Pancreas (tissue), 10 donors: Measurements from ENCODE around the gene PTPRG. TPM values are rescaled to one million over a fixed set of nuclear protein-coding genes. Genes with fewer than 3 reads are reported as not detected.

Experiments used
- ATAC-seq, 4 donors: fragments of 200-7000 bp; cut with Tn5 transposase; one replicate each; pipeline versions ENCODE4 v1.8.0 to v1.9.1; 2020; ENCODE audit warnings: mild to moderate bottlenecking in 4 of 4, moderate library complexity in 4 of 4
- DNase-seq, 6 donors: peaks; one replicate each; pipeline ENCODE4 v3.0.0-alpha.2; 2020
- FAIRE-seq: peaks from 2 replicates; lab custom pipeline; 2012; peaks lifted over from hg19 to GRCh38; lab: Jason Lieb, UNC
- H3K27ac ChIP-seq, 4 donors: fragments of 200-600 bp; sonication (generic); 1 replicate in 3 of 4; 2 replicates in 1 of 4; pipeline versions ENCODE4 v1.5.0 to v1.8.0; 2020
- H3K27me3 ChIP-seq, 4 donors: fragments of 200-600 bp; one replicate each; pipeline ENCODE4 v1.8.0; 2021
- H3K36me3 ChIP-seq, 3 donors: fragments of 200-600 bp; sonication (generic) in 1 of 3; one replicate each; pipeline versions ENCODE4 v1.5.0 to v1.8.0; 2020 to 2021
- H3K4me1 ChIP-seq, 3 donors: fragments of 200-600 bp; one replicate each; pipeline ENCODE4 v1.8.0; 2021
- H3K4me3 ChIP-seq, 4 donors: fragments of 200-600 bp; sonication (generic) in 2 of 4; one replicate each; pipeline versions ENCODE4 v1.5.0 to v1.8.0; 2020 to 2021
- H3K9me3 ChIP-seq, 4 donors: fragments of 200-600 bp; one replicate each; pipeline ENCODE4 v1.8.0; 2021
- CTCF ChIP-seq, 4 donors: fragments of 200-600 bp; sonication (generic) in 3 of 4; IDR thresholded peaks; one replicate each; pipeline versions ENCODE4 v1.5.0 to v1.8.0; 2021; ENCODE audit warnings: antibody characterized with exemption in 4 of 4
- WGBS, 2 donors: extraction: QIAGEN DNeasy Blood & Tissue Kit; methylation state at CpG; one replicate each; pipeline ENCODE4 v1.1.7; 2013; 5-methylcytosine and 5-hydroxymethylcytosine counted together
- intact Hi-C, 3 donors: fragments of 100-400 bp; cut with DNase I; formaldehyde crosslinking; loops; one replicate each; pipeline versions ENCODE4 v1.11.1 to v1.14.2; 2022
- polyA plus RNA-seq, 2 donors: library from polyadenylated mRNA; stranded (reverse); fragments of 200-250 nt; gene quantifications; one replicate each; pipeline ENCODE4 v1.2.3, GENCODE V29; 2013
- total RNA-seq, 6 donors: library from RNA; stranded (reverse); fragmentation: NEBNext Ultra II Directional in 4 of 6; extraction: Animal tissue kit (Norgen Biotek cat#: 25700) in 4 of 6; gene quantifications; one replicate each; pipeline versions ENCODE4 v1.2.1 to v1.2.4, GENCODE V29; 2021 to 2023
- donor health status: healthy with polysubstance abuse.
- donor health status: DM: no; HTN: no; CAD: no; lungs with moderate emphysema.
- donor health status: DM: no; HTN: no; CAD: no.
- donor health status: control.
- donor health status: control.
- donor health status: Bipolar disorder and iron deficiency.
- donor health status: DM: yes; HTN: yes; CAD: no.
- donor health status: DM: no; HTN: no; CAD: no.
- donor health status: DM: no; HTN: no; CAD: no.
- donor health status: DM: yes; HTN: yes; CAD: no.

Gene PTPRG
- total and polyA plus RNA-seq, 8 donors: 2.8 to 20.5 (median 9.5) TPM

GRCh38 chr3:61996366-61996765 is 435.0 kb downstream of the PTPRG start:
- Histone ChIP-seq H3K27ac (no peak overlapping the region), H3K9me3 (no peaks in the 10 kb centered on the region), H3K27me3 (no peaks in the 10 kb centered on the region), H3K36me3 (no peaks in the 10 kb centered on the region), H3K4me3 (no peak overlapping the region), H3K4me1 (no peaks in the 10 kb centered on the region)
- FAIRE-seq (no peak), DNase-seq (no peak), ATAC-seq (no peak)
- intact Hi-C loops: no loop called here
- WGBS, 2 donors: 29 to 37% methylated on average over 1 of the region's 1 CpG
- no peak for TF ChIP-seq CTCF (IDR thresholded peaks at IDR 0.05)

- TF ChIP-seq CTCF (IDR thresholded peaks at IDR 0.05): no peak
- Histone ChIP-seq H3K9me3 (no peaks in the 10 kb centered on the region), H3K4me3 (no peak overlapping the region), H3K27ac (no peak overlapping the region), H3K4me1 (no peaks in the 10 kb centered on the region), H3K27me3 (no peaks in the 10 kb centered on the region), H3K36me3 (no peaks in the 10 kb centered on the region)
- no peak for FAIRE-seq
- 82 to 89% methylated on average over 4 of the region's 4 CpGs for WGBS, 2 donors
- ATAC-seq: no peak
- intact Hi-C loops: no loop called here
- no peak for DNase-seq
Measured at GRCh38 chr3:61997101-61997500, 435.7 kb downstream of the PTPRG start.

- ATAC-seq: no peak
- no peak for FAIRE-seq
- intact Hi-C loops: no loop called here
- Histone ChIP-seq H3K4me1 (no peaks in the 10 kb centered on the region), H3K27ac (no peak overlapping the region), H3K27me3 (no peaks in the 10 kb centered on the region), H3K36me3 (no peaks in the 10 kb centered on the region), H3K9me3 (no peaks in the 10 kb centered on the region), H3K4me3 (no peak overlapping the region)
- no peak for DNase-seq
- TF ChIP-seq CTCF (IDR thresholded peaks at IDR 0.05): no peak
- 93 to 100% methylated on average over 1 of the region's 1 CpG for WGBS, 2 donors
Measured at GRCh38 chr3:62003835-62004234, 442.5 kb downstream of the PTPRG start.

GRCh38 chr3:62007036-62007435 is 445.7 kb downstream of the PTPRG start:
- intact Hi-C loops: no loop called here
- Histone ChIP-seq H3K27me3 (no peaks in the 10 kb centered on the region), H3K36me3 (no peaks in the 10 kb centered on the region), H3K9me3 (no peaks in the 10 kb centered on the region), H3K4me3 (no peak overlapping the region), H3K4me1 (no peaks in the 10 kb centered on the region), H3K27ac (no peak overlapping the region)
- ATAC-seq (no peak), FAIRE-seq (no peak), DNase-seq (no peak)
- WGBS, 2 donors: 70 to 74% methylated on average over 3 of the region's 3 CpGs
- TF ChIP-seq CTCF (IDR thresholded peaks at IDR 0.05): no peak

GRCh38 chr3:62010989-62011388 is 449.6 kb downstream of the PTPRG start:
- ATAC-seq (no peak), DNase-seq (no peak), FAIRE-seq (no peak)
- H3K27ac ChIP-seq: no peak overlapping the region
- H3K27me3 ChIP-seq: no peaks in the 10 kb centered on the region
- intact Hi-C loops: no loop called here
- no peaks in the 10 kb centered on the region for H3K9me3 ChIP-seq
- 91% methylated on average over 9 of the region's 9 CpGs for WGBS, 2 donors
- H3K4me3 ChIP-seq: no peak overlapping the region
- H3K36me3 ChIP-seq: no peaks in the 10 kb centered on the region
- H3K4me1 ChIP-seq: no peaks in the 10 kb centered on the region
- TF ChIP-seq CTCF (IDR thresholded peaks at IDR 0.05): no peak
